ENCODE results near the gene HAUS3. TPM values are rescaled to one million over a fixed set of nuclear protein-coding genes. Genes with fewer than 3 reads are reported as not detected.
"Not testable (repeated sequence)": the region's sequence is repeated elsewhere in the genome, so short reads cannot be mapped to it uniquely, and the experiment has no call there.

The HAUS3 gene
- total and polyA plus RNA-seq, 7 donors, result 4.2 to 16.1 (median 5.3) TPM

DNA sequence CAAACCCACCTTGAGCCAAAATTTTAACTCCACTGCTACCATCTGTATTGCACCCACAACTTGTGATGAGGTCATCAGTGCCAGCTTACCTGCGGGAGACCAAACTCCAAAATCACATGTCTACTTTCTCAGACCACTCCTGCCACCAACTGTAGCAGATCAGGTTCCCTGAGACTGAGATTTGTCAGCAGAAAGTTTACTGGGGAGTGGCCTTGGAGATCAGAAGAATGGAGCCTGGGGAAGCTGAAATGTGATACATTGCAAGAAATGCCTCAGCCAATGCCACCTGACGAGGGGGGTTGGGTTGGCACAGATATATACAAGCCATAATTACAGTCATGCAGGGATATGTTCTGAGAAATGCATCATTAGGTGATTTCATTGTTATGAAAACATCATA, 19.1 kb downstream of the HAUS3 start:
- Histone ChIP-seq H3K27me3 (ENCODE audit: insufficient read depth in 3 of 3, low read length in 2 of 3) (no peaks in the 10 kb centered on the region), H3K9me3 (no peaks in the 10 kb centered on the region), H3K4me1 (no peaks in the 10 kb centered on the region), H3K36me3 (ENCODE audit: insufficient read depth in 1 of 2, low read depth in 1 of 2) (peaks cover 0 to 21% of the 10 kb centered on the region in 2 donors), H3K27ac (no peak overlapping the region), H3K4me3 (no peak overlapping the region)
- TF ChIP-seq, protein P1, sequence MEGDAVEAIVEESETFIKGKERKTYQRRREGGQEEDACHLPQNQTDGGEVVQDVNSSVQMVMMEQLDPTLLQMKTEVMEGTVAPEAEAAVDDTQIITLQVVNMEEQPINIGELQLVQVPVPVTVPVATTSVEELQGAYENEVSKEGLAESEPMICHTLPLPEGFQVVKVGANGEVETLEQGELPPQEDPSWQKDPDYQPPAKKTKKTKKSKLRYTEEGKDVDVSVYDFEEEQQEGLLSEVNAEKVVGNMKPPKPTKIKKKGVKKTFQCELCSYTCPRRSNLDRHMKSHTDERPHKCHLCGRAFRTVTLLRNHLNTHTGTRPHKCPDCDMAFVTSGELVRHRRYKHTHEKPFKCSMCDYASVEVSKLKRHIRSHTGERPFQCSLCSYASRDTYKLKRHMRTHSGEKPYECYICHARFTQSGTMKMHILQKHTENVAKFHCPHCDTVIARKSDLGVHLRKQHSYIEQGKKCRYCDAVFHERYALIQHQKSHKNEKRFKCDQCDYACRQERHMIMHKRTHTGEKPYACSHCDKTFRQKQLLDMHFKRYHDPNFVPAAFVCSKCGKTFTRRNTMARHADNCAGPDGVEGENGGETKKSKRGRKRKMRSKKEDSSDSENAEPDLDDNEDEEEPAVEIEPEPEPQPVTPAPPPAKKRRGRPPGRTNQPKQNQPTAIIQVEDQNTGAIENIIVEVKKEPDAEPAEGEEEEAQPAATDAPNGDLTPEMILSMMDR (IDR thresholded peaks at IDR 0.05), result no peak
- intact Hi-C loops (cut with DNase I), result no loop called here
- ATAC-seq, result no peak
- no peak for DNase-seq
- 49 to 71% (median 54%) methylated on average over 2 of the region's 2 CpGs for WGBS, 3 donors

DNA sequence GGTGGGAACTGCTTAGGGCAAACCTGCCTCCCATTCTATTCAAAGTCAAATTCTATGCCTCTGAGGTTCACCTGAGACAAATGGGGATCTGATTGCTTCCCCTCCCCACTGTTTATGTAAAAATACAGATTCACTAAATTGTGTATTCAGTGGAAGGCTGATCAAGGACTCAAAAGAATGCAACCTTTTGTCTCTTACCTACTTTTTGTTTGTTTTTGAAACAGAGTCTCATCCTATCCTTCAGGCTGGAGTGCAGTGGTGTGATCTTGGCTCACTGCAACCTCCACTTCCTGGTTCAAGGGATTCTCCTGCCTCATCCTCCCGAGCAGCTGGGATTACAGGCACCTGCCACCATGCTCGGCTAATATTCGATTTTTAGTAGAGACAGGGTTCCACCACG, 20.5 kb downstream of the HAUS3 start:
- H3K9me3 ChIP-seq; H3K4me3 ChIP-seq; H3K27ac ChIP-seq; H3K27me3 ChIP-seq (ENCODE audit: insufficient read depth in 3 of 3, low read length in 2 of 3); ATAC-seq; H3K4me1 ChIP-seq; DNase-seq: not testable (repeated sequence)
- WGBS, 3 donors, result 48 to 59% (median 58%) methylated on average over 4 of the region's 4 CpGs
- intact Hi-C loops (cut with DNase I), result loop anchor here in 1 of 2 donors (2.0 kb wide), 3 partner anchors 213 to 241 kb away; no protein-coding TSS in a partner anchor
- H3K36me3 ChIP-seq (ENCODE audit: insufficient read depth in 1 of 2, low read depth in 1 of 2), result peaks cover 0 to 21% of the 10 kb centered on the region in 2 donors

DNA sequence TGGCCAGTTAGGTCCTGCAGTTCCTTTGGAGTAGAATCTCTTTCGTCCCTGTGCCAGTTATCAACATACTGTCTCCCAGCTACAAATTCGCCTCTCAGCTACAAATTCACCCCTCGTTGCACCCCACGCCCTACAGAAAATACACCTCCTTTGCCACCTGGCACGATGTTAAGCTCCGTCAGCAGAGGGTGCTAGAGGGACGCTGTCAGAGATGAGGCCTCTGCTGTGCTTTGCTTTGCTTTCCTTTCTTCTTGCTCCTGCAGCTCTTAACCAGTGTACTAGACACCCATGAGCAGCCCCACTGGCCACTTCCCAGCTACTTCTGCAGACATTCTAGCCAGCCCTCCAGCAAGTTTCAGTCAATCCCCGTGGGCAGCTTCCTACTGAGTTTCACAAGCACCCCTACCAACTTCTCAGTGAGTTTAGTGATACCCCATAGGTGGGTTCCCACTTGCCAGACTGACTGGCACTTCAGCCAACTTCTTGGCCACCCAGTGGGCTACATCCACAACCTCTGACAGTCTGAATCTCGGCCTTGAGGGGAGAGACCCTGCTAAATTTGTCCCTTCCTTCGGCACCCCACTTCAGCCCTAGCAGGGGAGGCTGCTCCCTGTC, 21.8 kb downstream of the HAUS3 start:
- Histone ChIP-seq H3K27me3 (ENCODE audit: insufficient read depth in 3 of 3, low read length in 2 of 3) (no peaks in the 10 kb centered on the region), H3K4me3 (no peak overlapping the region), H3K36me3 (ENCODE audit: insufficient read depth in 1 of 2, low read depth in 1 of 2) (peaks cover 0 to 18% of the 10 kb centered on the region in 2 donors), H3K27ac (no peak overlapping the region), H3K9me3 (no peaks in the 10 kb centered on the region), H3K4me1 (no peaks in the 10 kb centered on the region)
- intact Hi-C loops (cut with DNase I), result loop anchor here in 1 of 2 donors (2.0 kb wide), 3 partner anchors 215 to 243 kb away; no protein-coding TSS in a partner anchor
- TF ChIP-seq, protein P1 (IDR thresholded peaks at IDR 0.05), result peak; percentile 83
- 15 to 16% (median 16%) methylated on average over 10 of the region's 10 CpGs for WGBS, 3 donors
- DNase-seq, result peak; percentile 53 to 83
- ATAC-seq, result peak; percentile 85 to 98 (median 91)

DNA sequence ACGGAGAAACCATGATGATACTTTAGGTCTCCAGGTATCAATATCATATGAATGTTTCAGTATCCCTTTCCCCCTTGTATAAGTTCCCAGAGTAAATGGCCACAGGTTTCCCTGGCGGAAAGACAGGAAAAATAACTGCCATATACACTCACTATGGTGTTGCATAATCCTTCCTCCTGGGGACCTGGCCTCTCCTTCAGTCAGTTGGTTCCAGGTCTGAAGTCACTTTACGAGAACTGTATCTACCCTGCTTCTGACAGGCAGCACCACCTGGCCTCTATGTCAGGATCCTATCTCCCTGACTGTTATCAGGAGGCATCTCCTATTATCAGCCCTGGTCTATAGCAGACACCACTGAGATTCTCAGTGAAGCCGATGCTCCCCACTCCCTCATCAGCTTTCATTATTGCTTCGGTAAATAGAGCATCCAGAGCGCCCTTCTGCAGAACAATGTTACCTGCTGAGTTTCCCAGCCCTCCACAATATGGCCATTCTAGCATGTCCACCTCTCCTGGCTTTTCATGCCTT, 22.6 kb downstream of the HAUS3 start:
- TF ChIP-seq, protein P1 (IDR thresholded peaks at IDR 0.05), result no peak
- H3K4me1 ChIP-seq, result no peaks in the 10 kb centered on the region
- ATAC-seq, result peak; percentile 31 to 55 (median 44)
- H3K36me3 ChIP-seq (ENCODE audit: insufficient read depth in 1 of 2, low read depth in 1 of 2), result peaks cover 0 to 16% of the 10 kb centered on the region in 2 donors
- H3K27me3 ChIP-seq (ENCODE audit: insufficient read depth in 3 of 3, low read length in 2 of 3), result no peaks in the 10 kb centered on the region
- H3K27ac ChIP-seq, result no peak overlapping the region
- H3K9me3 ChIP-seq, result no peaks in the 10 kb centered on the region
- intact Hi-C loops (cut with DNase I), result loop anchor here in 1 of 2 donors (5.0 kb wide), 2 partner anchors 223 to 243 kb away; no protein-coding TSS in a partner anchor
- H3K4me3 ChIP-seq, result no peak overlapping the region
- 79 to 89% (median 83%) methylated on average over 6 of the region's 6 CpGs for WGBS, 3 donors
- DNase-seq, result no peak

DNA sequence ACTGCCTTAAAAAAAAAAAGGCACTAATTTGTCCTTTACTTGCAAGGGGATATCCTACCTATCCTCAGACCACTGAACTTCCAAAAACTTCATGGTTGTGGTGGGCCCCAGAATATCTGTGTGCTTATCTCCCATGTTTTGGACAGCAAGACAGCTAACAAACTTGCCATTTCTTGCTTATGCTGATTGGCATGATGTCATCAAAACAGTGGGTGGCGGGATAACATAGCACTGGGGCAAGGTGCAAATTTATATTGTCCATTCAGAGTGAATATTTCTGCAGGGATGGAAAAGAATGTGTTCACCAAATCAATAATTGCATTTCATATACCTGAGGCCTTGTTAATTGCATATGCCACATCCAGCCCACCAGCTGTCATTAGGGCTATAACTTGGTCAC, 23.5 kb downstream of the HAUS3 start:
- no peak overlapping the region for H3K27ac ChIP-seq
- TF ChIP-seq, protein P1 (IDR thresholded peaks at IDR 0.05), result no peak
- DNase-seq (no peak), ATAC-seq (no peak)
- H3K4me1 ChIP-seq, result no peaks in the 10 kb centered on the region
- H3K36me3 ChIP-seq (ENCODE audit: insufficient read depth in 1 of 2, low read depth in 1 of 2), result peaks cover 0 to 8% of the 10 kb centered on the region in 2 donors
- H3K9me3 ChIP-seq, result no peaks in the 10 kb centered on the region
- H3K27me3 ChIP-seq (ENCODE audit: insufficient read depth in 3 of 3, low read length in 2 of 3), result no peaks in the 10 kb centered on the region
- intact Hi-C loops (cut with DNase I), result loop anchor here in 1 of 2 donors (5.0 kb wide), 2 partner anchors 224 to 244 kb away; no protein-coding TSS in a partner anchor
- H3K4me3 ChIP-seq, result no peak overlapping the region
- WGBS, 3 donors, result 84 to 100% (median 89%) methylated on average over 1 of the region's 1 CpG

Measured in psoas muscle (tissue), 8 donors.